GM20000 (cell line): Measurements from ENCODE around the gene CDX2.

Experiments
- DNase-seq: peaks from one replicate; pipeline ENCODE4 v3.0.0; 2012; ENCODE audit warnings: low spot score
- TF ChIP-seq, protein P1 (sequence below): IDR thresholded peaks from 2 replicates; pipeline ENCODE4 v1.5.1; 2012; ENCODE audit warnings: mild to moderate bottlenecking, control low read depth; ENCODE audit errors: extremely low read depth, missing control alignments

The CDX2 gene

DNA sequence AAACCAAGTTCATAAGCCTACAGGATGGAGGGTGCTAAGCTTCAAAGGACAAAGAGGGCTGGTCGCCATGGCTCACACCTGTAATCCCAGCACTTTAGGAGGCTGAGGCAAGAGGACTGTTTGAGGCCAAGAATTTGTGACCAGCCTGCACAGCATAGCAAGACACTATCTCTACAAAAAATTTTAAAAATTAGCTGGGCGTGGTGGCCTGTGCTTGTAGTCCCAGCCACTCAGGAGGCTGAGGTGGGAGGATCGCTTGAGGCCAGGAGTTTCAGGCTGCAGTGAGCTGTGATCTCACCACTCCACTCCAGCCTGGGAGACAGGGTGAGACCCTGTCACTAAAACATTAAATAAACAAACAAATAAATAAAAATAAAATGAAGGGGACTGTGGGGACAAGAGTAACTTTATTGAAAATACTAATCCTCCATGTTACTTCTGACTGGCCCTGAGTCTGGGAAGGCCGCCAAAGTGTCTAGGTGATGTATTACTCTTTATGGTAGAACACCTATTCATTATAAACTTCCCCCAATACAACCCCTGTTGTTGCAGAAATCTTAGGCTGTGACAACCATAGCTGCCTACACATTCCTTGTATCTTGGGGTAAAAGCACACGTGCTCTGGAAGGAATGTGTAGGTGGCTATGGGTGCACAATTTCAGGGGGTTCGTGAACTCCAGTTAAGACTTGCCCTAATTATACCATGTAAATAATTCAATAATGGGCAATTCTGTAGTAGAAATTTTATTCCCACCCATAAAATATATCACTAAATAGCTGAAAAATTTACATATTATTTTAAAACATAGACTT, 34.0 kb upstream of the CDX2 start:
- TF ChIP-seq, protein P1, sequence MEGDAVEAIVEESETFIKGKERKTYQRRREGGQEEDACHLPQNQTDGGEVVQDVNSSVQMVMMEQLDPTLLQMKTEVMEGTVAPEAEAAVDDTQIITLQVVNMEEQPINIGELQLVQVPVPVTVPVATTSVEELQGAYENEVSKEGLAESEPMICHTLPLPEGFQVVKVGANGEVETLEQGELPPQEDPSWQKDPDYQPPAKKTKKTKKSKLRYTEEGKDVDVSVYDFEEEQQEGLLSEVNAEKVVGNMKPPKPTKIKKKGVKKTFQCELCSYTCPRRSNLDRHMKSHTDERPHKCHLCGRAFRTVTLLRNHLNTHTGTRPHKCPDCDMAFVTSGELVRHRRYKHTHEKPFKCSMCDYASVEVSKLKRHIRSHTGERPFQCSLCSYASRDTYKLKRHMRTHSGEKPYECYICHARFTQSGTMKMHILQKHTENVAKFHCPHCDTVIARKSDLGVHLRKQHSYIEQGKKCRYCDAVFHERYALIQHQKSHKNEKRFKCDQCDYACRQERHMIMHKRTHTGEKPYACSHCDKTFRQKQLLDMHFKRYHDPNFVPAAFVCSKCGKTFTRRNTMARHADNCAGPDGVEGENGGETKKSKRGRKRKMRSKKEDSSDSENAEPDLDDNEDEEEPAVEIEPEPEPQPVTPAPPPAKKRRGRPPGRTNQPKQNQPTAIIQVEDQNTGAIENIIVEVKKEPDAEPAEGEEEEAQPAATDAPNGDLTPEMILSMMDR: no peak

DNA sequence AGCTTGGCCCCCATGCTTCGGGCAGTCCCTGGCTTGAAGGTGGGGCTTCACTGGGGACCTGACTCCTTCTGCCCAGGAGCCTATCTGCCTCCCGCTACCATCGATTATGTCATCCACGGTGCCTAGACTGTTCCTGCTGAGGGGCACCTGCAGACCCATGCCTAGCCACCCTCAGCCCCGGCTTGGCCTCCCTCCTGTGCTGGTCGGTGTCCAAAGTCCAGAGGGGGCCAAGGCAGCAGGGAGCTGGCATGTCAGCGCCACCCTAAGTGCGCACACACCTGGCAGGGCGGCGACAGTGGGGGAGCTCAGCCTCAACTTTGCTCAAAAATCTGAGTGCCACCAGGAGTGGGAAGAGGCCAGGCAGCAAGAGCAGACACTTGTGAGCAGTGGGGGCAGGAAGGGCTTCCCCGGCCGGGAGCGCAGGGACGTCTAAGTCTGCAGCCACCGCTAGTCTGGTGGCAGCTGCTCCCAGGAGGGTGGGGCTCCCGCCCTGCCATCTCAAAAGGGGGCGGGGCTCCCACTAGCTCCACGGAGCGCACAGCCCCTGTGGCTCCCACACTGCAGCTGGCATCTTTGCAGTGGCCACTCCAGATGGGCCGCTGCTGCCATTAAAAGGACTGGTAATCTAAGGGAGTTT, 32.8 kb upstream of the CDX2 start:
- DNase-seq: no peak
- TF ChIP-seq, protein P1: no peak

More for the DNA sequence above, 34.0 kb upstream of the CDX2 start:
- DNase-seq: no peak

DNA sequence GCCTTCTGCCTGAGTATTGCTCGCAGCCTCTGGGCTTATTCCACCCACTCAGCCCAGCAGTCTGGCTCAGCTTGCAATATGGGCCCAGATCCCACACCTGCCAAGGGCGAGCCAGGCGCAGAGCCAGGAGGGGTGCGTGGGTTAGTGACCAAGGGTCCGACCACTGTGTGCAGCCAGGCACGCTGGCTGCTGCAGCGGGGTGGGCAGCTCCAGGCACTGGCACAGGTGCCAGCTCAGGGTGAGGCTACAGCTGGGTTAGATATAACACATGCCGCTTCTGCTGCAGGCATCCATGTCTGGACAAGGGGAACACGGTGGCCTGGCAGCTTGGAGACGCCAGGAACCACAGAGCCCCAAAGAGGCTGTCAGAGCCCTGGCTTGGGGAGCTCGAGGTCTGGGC, 31.9 kb upstream of the CDX2 start:
- no peak for DNase-seq
- TF ChIP-seq, protein P1: no peak

DNA sequence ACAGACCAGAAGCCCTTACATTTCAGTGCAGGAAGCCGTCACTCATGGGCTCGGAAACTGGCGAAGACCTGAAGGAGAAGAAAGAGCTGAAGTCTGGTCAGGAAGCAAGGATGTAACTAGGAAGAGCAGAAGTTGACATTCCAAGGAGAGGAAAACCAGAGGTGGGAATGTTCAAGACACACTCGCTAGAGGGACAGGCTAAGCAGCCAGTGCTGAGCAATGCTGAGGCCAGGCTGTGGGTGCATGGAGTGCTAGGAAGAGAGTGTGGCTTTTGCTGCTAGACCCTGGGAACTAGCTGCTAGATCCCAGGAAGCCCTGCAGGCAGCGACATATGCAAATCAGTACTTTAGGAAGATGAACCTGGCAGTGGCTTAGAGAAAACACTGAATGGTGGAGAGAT, 31.5 kb upstream of the CDX2 start:
- no peak for DNase-seq
- TF ChIP-seq, protein P1: no peak

DNA sequence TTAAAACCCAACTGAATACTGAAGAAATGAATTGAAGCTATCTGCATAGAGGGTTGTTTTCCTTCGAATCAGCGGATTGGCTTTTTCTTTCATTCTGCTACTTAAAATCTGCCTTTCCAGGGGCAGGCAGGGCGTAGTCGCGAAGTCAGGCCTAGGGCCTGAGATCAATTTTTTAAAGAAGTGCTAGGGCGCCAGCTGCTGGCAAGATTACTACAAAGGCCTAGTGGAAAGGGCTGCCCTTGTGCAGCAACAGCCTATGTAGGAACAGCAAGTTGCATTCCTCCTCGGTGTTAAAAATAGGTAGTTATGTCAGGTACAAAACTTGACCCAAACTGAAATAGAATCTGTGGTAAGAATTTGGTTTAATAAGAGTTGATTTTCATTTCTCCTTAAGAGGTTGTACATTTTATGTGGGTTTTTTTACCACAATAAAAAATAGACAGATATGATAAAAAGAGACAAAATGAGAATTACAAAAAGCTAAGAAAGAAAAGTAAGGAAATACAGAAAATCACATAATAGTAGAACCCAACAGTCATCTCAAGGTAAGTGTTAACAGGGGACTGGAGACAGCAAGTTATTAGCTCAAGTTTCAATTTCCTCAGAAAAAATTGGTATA, 28.9 kb upstream of the CDX2 start:
- peak; percentile 34 for DNase-seq
- TF ChIP-seq, protein P1: no peak

DNA sequence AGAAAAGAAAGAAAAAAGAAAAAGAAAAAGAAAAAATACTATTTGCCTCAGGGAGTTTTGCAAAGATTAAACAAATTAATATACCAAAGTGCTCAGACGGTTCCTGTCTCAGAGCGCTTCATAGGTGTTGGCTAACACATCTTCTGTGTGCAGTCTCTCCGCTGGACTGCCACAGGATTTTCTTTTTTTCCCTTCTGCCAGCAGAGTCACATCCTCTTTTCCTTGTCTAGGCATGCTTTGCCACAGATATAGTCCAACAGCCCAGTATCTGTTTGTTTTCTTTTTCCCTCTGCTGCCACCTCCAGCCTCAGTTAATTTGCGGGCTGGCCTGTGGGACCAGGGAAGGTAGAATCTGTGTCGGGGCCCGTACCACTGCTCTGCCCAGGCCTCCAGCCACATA, 22.8 kb upstream of the CDX2 start:
- no peak for DNase-seq
- TF ChIP-seq, protein P1: no peak

DNA sequence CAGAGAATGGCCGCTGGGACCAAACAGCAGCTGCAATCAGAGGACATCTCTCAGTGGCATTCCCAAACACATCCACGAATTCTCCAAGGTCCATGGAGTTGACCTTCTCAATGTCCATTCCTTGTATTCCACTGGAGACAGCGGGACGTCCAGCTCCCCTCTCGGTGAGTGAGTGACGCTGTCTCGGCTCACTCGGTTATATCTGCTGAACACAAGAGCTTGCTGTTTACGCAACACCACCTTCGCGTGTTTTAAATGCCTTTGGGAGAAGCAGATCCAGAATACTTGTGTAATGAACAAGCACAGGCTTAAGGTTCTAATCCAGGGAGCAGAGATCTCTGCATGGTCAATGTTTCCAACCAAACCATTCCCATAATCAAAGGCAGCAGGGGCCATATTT, 19.4 kb upstream of the CDX2 start, which contains the start of gene URAD:
TSS of gene URAD (minus strand) at position 174 of the 400 bp plus-strand sequence. CDS start at position 118, 56 bp downstream.
- no peak for DNase-seq
- TF ChIP-seq, protein P1: no peak
